GM10847 (cell line): ENCODE data around the gene ZFP36L1.
A peak's percentile ranks its signal among the peaks of the same experiment; 100 is the strongest.

Experiments
- POLR2A ChIP-seq: IDR thresholded peaks from 2 replicates; pipeline ENCODE4 v1.6.1; 2011; ENCODE audit not compliant: insufficient read length; ENCODE audit errors: extremely low read depth

Gene ZFP36L1

GRCh38 chr14:68809524-68809923 lies 16.7 kb upstream of the ZFP36L1 start:
- no peak for TF ChIP-seq POLR2A

- TF ChIP-seq POLR2A, result no peak
These were observed 16.0 kb upstream of the ZFP36L1 start for GRCh38 chr14:68808696-68809480.

DNA sequence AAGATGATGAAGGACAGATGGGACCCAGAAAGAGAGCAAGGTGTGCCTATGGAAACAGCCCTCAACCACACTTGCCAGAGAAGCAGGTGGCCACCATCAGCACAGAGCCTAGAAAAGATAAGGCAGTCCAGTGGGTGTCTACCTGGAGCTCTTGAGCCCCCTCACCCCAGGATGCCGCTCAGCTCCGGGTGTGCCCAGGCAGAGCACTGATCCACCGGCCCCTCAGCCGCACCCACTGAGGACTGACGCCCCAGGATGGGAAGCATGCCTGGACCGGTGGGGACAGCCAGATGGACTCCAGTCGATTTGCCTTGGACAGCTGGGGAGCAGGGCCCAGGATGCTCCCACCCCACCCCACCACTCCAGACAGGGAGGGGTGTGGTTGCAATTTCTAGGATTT lies 15.1 kb upstream of the ZFP36L1 start:
- no peak for TF ChIP-seq POLR2A

DNA sequence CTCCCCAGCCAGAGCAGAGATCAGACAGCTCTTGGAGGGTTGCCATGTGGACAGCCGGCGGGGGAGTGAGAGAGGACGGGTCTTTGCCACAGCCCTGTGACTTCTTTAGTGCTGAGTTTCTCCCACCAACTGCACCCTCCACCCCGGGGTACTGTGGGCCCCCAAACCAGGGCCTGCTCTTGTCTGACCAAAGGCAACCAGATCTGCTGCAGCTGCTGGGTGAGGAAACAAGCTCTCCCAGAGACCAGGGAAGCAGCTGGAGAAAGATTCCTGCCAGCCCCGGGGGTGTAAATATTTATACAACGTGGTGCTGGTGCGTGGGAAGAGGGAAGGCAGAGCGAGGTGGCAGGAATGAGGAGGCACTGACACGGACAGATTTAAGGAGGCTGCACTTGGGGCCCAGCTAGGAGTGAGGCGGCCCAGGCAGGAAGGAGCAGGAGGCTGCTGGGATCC lies 14.3 kb upstream of the ZFP36L1 start:
- TF ChIP-seq POLR2A, result no peak

GRCh38 chr14:68806526-68807147 lies 13.8 kb upstream of the ZFP36L1 start:
- no peak for TF ChIP-seq POLR2A

- TF ChIP-seq POLR2A, result no peak
These were observed 12.5 kb upstream of the ZFP36L1 start for GRCh38 chr14:68805414-68805813.

DNA sequence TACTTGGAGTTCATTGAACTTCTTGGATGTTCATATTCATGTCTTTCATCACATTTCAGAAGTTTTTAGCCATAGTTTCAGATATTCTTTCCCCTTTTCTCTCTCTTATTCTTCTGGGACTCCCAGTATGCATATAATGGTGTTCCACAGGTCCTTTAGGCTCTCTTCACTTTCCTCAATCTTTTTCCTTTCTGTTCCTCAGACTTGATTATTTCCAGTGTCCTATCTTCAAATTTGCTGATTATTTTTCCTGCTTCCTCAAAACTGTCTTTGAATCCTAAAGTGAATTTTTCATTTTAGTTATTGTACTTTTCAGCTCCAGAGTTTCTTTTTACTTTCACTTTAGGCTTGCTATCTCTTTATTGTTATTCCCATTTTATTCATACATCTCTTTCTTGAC lies 8.8 kb upstream of the ZFP36L1 start:
- TF ChIP-seq POLR2A, result no peak

- TF ChIP-seq POLR2A, result no peak
These were observed 8.1 kb upstream of the ZFP36L1 start for GRCh38 chr14:68800953-68801352.

GRCh38 chr14:68800390-68800789 lies 7.5 kb upstream of the ZFP36L1 start:
- TF ChIP-seq POLR2A, result no peak

DNA sequence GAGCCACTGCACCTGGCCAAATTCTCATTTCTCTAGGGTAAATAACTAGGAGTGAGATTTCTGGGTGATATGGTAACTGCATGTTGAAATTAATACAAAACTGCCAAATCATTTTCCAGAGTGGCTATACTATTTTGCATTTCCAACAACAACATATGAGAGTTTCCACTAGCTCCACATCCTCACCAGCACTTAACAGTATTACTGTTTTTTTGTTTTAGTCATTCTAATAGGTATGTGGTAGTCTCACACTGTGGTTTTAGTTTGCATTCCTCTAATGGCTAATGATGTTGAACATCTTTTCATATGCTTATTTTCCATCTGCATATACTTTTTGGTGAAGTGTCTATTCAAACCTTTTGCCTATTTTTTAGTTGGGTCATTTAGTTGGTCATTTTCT lies 5.8 kb upstream of the ZFP36L1 start:
- no peak for TF ChIP-seq POLR2A

DNA sequence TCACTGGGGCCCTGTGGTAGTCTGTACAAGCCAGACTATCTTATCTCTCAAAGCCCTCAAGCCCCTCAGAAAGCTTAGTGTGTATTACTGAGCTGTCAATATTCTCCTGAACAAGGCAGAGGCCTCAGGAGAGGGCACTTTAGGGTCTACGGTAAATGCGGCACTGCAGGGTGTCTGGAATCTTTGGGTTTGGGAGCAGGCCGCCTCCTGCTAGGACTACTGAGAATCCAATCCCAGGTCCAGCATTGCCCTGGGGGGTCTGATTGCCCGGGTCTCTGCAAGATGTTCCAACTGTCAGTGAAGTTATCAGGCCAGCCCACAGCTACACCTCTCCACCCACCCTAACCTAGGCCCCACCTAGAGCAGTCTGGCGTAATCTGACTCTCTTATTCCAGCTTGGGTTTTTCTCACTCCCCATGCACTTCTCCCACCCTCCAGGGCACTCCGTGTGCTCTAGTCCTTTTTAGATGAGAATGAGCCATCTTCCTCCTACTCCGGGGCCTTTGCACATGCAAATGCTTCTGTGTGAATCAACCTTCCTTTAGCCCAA lies 4.3 kb upstream of the ZFP36L1 start:
- no peak for TF ChIP-seq POLR2A

DNA sequence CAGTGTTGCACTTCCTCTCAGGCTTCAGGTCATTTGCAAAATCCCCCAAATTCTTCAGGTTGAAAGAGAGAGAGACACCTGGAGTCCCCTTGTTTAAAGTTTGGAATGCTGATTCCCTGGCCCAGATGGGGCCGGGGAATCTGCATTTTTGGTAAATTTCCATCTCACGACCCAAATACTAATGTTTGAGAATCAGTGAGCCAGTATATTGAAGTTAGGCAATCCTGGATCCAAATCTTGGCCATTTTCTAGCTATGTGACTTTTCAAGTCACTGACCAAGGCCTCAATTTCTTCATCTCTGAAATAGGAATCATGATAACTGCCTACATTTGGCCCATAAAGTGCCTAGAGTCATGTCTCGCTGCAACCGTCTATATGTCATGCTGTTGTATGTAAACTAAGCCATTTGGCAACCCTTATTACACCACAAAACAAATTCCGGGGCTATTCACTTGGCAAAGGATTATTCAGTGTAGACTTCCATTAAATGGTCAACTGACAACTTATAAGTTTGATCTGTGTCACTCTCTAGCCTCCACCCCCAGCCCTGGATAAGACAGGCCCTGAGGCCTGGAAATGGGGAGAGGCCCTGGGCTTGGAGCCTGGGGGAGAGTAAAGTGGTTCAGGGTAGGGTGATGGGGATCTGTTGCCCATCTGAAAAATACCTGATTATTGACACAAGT lies 3.7 kb upstream of the ZFP36L1 start:
- TF ChIP-seq POLR2A, result no peak

GRCh38 chr14:68795597-68796417 lies 2.9 kb upstream of the ZFP36L1 start:
- TF ChIP-seq POLR2A, result peak; percentile 49

GRCh38 chr14:68794851-68795596 lies 2.2 kb upstream of the ZFP36L1 start:
- no peak for TF ChIP-seq POLR2A

- peak; percentile 45 for TF ChIP-seq POLR2A
These were observed 1.4 kb upstream of the ZFP36L1 start for GRCh38 chr14:68794130-68794850.
